GM21447 (cell line): ENCODE results near the gene SLC6A13.

Source experiments
- ATAC-seq: cut with Tn5 transposase; IDR thresholded peaks from one replicate; pipeline ENCODE4 v1.9.1; 2021; ENCODE audit not compliant: unreplicated experiment

SLC6A13 gene

DNA sequence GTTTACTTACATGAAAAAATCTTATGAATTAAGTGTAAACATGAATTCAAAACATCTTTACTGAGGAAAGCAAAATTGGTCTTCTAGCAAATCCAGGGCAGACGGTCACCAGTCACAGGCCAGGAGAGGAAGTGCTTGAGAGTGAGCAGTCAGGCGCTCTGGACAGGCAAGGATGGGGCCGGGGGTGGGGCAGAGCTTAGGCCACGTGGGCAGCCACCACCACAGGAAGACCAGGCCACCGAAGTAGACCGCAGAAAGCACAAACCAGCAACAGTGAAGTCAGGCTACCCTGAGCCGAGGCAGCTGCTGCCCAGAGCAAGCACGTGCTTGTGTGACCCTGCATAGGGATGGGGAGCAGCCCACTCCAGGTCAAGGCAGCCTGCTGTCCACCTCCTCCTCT, 82.2 kb downstream of the SLC6A13 start:
- ATAC-seq: no peak

DNA sequence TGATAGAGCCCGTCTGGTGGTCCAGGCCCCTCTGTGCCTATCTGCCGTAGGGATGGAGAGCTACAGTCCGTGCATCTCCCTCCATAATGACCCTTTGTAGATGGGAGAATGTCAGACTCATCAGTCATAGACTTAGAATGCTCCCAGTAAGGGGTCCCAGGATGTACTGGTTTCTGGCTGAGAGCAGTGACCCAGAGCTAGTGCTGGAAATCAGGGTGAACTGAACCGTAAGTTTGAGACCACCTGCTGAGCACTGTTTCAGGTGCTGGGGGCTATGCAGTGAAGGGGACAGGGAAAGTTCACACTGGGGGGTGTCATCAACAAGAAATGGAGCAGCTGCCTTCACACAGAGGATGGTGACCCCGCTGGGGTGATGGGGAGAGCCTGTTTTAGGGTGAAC, 82.8 kb downstream of the SLC6A13 start:
- ATAC-seq: no peak

- no peak for ATAC-seq
Observed at GRCh38 chr12:179131-179884, 83.3 kb downstream of the SLC6A13 start.

- no peak for ATAC-seq
Observed at GRCh38 chr12:178829-179109, 83.9 kb downstream of the SLC6A13 start.

- ATAC-seq: no peak
Observed at GRCh38 chr12:177980-178828, 84.4 kb downstream of the SLC6A13 start.

GRCh38 chr12:177336-177979, 85.2 kb downstream of the SLC6A13 start:
- ATAC-seq: no peak

- ATAC-seq: no peak
Observed at GRCh38 chr12:176321-177181, 86.1 kb downstream of the SLC6A13 start.

DNA sequence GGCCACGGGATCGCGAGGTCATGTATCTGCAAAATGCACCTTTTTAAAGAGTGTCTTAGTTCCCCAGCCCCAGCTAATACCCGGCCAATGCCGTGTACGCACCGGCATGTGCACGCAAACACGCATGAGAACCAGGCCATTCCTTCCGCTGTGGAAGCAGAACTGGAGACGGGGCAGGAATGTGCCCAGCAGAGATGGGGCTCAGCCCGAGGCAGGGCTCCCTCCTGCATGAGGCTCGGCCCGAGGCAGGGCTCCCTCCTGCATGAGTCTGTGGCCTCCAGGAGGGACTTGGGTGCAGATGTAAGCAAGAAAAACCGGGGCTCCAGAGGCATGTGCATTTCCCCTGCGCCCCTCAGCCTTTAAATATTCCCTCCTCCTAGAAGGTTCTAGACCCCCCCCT, 86.9 kb downstream of the SLC6A13 start:
- ATAC-seq: no peak

DNA sequence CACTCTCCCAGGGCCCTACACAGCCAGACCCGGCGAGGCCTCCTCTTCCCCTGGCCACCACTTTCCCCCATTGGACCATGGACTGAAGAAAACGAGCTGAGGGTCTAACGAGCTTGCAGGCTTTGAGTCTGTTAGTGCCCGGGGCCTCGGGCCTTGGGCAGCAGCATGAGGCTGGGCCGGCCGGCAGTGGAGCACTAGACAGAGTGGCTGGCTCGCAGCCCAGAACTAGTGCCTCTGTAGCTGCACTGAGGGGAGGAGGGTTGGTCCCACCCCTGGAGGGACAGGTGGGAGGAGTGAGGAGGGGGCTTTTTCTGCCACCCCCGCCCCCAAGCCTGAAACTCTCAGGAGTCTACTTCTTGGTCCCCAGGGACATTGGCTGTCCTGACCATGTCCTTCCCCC, 87.4 kb downstream of the SLC6A13 start:
- no peak for ATAC-seq

DNA sequence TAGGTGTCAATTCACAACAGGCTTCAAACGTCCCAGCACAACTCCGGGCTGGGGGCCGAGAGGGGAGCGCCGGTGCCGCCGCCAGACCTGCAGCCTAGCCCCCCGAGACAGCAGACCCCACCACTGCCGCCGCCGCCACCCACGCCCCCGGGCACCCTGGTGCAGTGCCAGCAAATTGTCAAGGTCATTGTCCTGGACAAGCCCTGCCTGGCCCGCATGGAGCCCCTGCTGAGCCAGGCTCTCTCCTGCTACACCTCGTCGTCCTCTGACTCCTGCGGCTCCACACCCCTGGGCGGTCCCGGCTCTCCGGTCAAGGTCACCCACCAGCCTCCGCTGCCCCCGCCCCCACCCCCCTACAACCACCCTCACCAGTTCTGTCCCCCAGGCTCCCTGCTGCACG, 88.0 kb downstream of the SLC6A13 start:
- no peak for ATAC-seq

- ATAC-seq: no peak
Observed at GRCh38 chr12:174124-174523, 88.5 kb downstream of the SLC6A13 start.

GRCh38 chr12:172732-173161, 89.9 kb downstream of the SLC6A13 start:
- ATAC-seq: no peak

DNA sequence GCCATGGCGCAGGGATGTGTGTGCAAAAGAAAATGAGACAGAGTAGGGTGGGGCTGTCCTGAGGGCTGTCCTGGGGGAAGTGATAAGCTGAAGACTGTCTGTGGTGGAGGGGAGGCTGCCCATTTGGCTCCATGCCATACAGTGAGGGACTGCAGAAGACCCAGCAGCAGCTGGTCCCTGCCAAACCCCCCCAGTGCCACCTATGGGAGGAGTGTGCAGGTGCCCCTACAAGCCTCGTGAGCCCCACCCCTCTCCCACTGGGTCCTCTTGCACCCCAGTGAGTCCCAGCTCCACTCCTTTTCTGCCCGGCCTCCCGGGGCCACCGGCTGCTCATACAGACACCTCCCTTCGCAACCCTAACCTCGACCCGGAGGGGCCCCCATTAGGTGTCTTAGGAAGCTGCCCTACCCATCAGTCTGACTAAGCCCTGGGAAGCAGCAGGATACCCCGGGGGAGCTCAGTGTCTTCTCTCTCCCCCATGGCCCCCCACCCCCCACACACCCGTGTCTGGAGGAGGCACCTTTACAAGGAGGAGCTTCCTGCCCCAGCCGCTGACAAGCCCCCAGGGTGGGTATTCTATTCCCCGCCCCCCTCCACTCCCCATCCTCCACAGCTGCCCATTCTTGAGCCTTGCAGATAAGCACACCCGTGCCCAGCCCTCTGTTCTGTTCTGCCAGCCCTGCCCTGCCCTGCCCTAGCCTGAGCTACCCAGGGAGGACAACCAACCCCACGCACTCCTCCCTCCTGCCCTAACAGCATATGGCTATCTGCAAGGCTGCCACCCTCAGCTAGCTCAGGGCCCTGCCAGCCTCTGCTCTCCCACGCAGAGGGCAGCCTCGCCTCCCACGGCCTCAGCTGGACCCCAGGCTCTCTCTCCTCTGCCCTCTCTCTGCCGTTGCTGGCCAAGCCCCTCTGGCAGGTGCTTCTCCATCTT, 90.6 kb downstream of the SLC6A13 start:
- no peak for ATAC-seq

DNA sequence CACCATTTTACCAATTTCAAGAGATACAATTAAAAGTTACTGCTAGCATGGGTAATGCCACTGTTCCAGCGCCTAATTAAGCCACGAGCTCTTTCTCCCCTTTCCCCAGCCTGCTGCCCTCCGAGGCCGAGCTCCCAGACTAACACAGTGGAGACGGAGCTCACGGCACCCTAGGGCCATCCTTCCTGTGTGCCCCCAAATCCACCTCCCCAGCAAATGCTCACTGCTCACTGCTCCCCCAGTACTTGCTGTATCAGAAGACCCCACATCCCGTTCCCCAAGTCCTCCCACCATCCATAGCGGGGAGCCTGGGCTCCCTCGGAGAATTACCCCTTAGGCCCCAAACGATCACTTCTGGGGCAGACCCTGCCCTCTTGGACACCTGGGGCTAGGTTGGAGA, 91.4 kb downstream of the SLC6A13 start:
- ATAC-seq: no peak
